HEK293 (cell line): Measurements from ENCODE around the gene KLHL17.

Experiments
- BCL11A ChIP-seq: fragments of 450-650 bp; formaldehyde crosslinking; IDR thresholded peaks from 2 replicates; pipeline ENCODE4 v1.5.1; 2016; ENCODE audit warnings: low read depth, missing biosample characterization, missing genetic modification characterization
- CTCF ChIP-seq: fragments of 450-650 bp; formaldehyde crosslinking; IDR thresholded peaks from 2 replicates; pipeline ENCODE4 v1.5.1; 2016; ENCODE audit warnings: missing biosample characterization, missing genetic modification characterization
- TF ChIP-seq, protein P1 (sequence below): fragments of 450-650 bp; formaldehyde crosslinking; IDR thresholded peaks from 2 replicates; pipeline ENCODE4 v1.5.1; 2016; ENCODE audit warnings: missing biosample characterization, missing genetic modification characterization

DNA sequence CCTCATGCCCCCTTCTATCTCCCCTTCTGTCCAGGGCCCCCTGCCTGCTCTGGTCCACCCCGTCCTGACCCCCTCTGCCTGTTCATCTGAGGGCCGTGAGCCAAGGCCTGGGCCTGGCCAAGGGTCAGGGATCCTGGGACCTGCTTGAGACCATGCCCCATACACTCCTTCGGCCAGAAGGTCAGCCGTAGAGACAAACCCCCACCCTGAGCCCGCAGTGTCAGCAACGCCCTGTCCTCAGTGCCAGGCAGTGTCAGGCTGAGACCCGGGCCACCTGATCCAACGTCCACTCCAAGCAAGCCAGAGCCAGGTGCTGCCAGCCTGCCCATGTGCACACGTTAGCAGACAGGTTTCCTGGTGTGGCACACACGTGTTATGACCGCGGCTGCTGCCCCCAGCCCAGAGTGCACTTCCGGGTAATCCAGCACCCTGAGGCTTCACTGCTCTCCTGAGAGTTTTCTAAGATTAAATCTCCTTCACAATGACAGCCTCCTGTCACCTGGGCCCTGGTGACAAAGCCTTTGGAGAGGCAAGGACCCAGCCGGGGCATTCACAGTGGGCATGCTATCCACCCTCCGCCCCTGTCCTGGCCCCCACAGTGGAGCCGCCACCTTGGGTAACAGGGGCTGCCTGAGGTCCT is 46.8 kb upstream of the KLHL17 start:
- TF ChIP-seq CTCF (tag by site-specific recombination) (no peak), BCL11A (tag by site-specific recombination) (no peak)
- TF ChIP-seq, protein P1, sequence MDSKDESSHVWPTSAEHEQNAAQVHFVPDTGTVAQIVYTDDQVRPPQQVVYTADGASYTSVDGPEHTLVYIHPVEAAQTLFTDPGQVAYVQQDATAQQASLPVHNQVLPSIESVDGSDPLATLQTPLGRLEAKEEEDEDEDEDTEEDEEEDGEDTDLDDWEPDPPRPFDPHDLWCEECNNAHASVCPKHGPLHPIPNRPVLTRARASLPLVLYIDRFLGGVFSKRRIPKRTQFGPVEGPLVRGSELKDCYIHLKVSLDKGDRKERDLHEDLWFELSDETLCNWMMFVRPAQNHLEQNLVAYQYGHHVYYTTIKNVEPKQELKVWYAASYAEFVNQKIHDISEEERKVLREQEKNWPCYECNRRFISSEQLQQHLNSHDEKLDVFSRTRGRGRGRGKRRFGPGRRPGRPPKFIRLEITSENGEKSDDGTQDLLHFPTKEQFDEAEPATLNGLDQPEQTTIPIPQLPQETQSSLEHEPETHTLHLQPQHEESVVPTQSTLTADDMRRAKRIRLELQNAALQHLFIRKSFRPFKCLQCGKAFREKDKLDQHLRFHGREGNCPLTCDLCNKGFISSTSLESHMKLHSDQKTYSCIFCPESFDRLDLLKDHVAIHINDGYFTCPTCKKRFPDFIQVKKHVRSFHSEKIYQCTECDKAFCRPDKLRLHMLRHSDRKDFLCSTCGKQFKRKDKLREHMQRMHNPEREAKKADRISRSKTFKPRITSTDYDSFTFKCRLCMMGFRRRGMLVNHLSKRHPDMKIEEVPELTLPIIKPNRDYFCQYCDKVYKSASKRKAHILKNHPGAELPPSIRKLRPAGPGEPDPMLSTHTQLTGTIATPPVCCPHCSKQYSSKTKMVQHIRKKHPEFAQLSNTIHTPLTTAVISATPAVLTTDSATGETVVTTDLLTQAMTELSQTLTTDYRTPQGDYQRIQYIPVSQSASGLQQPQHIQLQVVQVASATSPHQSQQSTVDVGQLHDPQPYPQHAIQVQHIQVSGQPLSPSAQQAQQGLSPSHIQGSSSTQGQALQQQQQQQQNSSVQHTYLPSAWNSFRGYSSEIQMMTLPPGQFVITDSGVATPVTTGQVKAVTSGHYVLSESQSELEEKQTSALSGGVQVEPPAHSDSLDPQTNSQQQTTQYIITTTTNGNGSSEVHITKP (tag by site-specific recombination), result no peak
